ENCODE data around the gene PRICKLE3.
"Not testable (repeated sequence)": the region's sequence is repeated elsewhere in the genome, so short reads cannot be mapped to it uniquely, and the experiment has no call there.

PRICKLE3 gene

GRCh38 chrX:49155900-49156837, 30.0 kb downstream of the PRICKLE3 start:
- peak overlapping the region; percentile 93 for H3K27ac ChIP-seq (ENCODE audit: low read length)
- H3K9me3 ChIP-seq (ENCODE audit: control insufficient read depth in 2 of 2, low read length in 2 of 2): peaks cover 0 to 2% of the 10 kb centered on the region in 2 donors
- peaks cover 7% of the 10 kb centered on the region for H3K4me1 ChIP-seq (ENCODE audit: control insufficient read depth, insufficient read depth, low read length)
- peak overlapping the region; percentile 50 to 71 for H3K4me3 ChIP-seq (ENCODE audit: low read length in 2 of 2)
- peak overlapping the region; percentile 89 to 93 for H3K9ac ChIP-seq (ENCODE audit: low read length in 2 of 2)
- H3K27me3 ChIP-seq (ENCODE audit: control insufficient read depth in 1 of 2, insufficient read depth in 2 of 2, low read length in 2 of 2): peaks cover 0 to 5% of the 10 kb centered on the region in 2 donors
- no peaks in the 10 kb centered on the region for H3K36me3 ChIP-seq (ENCODE audit: control insufficient read depth in 2 of 2, insufficient read depth in 2 of 2, low read length in 2 of 2)

DNA sequence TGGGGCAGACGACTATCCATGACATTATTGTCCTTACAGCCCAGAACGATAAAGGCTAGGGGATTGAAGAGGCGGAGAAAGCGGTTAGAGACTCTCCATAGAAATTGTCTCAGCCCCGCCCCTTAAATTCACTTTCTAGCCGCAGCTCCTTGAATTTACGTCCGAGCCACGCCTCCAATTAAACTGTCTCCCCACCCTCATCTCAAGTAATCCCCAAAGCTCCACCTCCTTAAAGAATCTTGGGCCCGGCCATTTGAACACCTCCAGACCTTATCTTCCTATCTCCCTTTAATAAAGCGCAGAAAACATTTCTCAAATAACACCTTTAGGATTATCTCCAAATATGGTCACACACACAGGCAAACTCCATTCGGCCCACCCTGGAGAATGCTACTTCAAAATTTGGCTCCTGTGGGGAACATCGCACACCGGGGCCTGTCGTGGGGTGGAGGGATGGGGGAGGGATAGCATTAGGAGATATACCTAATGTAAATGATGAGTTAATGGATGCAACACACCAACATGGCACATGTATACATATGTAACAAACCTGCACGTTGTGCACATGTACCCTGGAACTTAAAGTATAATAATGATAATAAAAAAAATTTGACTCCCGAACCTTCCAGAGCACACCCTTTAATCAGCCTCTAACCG, 30.8 kb downstream of the PRICKLE3 start:
- peak overlapping the region; percentile 89 to 93 for H3K9ac ChIP-seq (ENCODE audit: low read length in 2 of 2)
- H3K9me3 ChIP-seq (ENCODE audit: control insufficient read depth in 2 of 2, low read length in 2 of 2): peaks cover 0 to 2% of the 10 kb centered on the region in 2 donors

GRCh38 chrX:49153467-49153866, 32.7 kb downstream of the PRICKLE3 start:
- no peaks in the 10 kb centered on the region for H3K36me3 ChIP-seq (ENCODE audit: control insufficient read depth in 2 of 2, insufficient read depth in 2 of 2, low read length in 2 of 2)
- H3K4me3 ChIP-seq (ENCODE audit: low read length in 2 of 2): no peak overlapping the region
- peaks cover 7% of the 10 kb centered on the region for H3K4me1 ChIP-seq (ENCODE audit: control insufficient read depth, insufficient read depth, low read length)
- H3K27me3 ChIP-seq (ENCODE audit: control insufficient read depth in 1 of 2, insufficient read depth in 2 of 2, low read length in 2 of 2): no peaks in the 10 kb centered on the region
- H3K9me3 ChIP-seq (ENCODE audit: control insufficient read depth in 2 of 2, low read length in 2 of 2): peaks cover 0 to 2% of the 10 kb centered on the region in 2 donors
- no peak overlapping the region for H3K27ac ChIP-seq (ENCODE audit: low read length)
- H3K9ac ChIP-seq (ENCODE audit: low read length in 2 of 2): no peak overlapping the region

More for the DNA sequence above, 30.8 kb downstream of the PRICKLE3 start:
- H3K27me3 ChIP-seq (ENCODE audit: control insufficient read depth in 1 of 2, insufficient read depth in 2 of 2, low read length in 2 of 2): peaks cover 0 to 5% of the 10 kb centered on the region in 2 donors
- H3K4me3 ChIP-seq (ENCODE audit: low read length in 2 of 2): peak overlapping the region; percentile 38 to 71
- H3K27ac ChIP-seq (ENCODE audit: low read length): peak overlapping the region; percentile 93
- H3K4me1 ChIP-seq (ENCODE audit: control insufficient read depth, insufficient read depth, low read length): peaks cover 7% of the 10 kb centered on the region
- no peaks in the 10 kb centered on the region for H3K36me3 ChIP-seq (ENCODE audit: control insufficient read depth in 2 of 2, insufficient read depth in 2 of 2, low read length in 2 of 2)

- H3K27me3 ChIP-seq (ENCODE audit: control insufficient read depth in 1 of 2, insufficient read depth in 2 of 2, low read length in 2 of 2); H3K9me3 ChIP-seq (ENCODE audit: control insufficient read depth in 2 of 2, low read length in 2 of 2); H3K4me3 ChIP-seq (ENCODE audit: low read length in 2 of 2); H3K9ac ChIP-seq (ENCODE audit: low read length in 2 of 2); H3K27ac ChIP-seq (ENCODE audit: low read length); H3K4me1 ChIP-seq (ENCODE audit: control insufficient read depth, insufficient read depth, low read length); H3K36me3 ChIP-seq (ENCODE audit: control insufficient read depth in 2 of 2, insufficient read depth in 2 of 2, low read length in 2 of 2): not testable (repeated sequence)
Observed at GRCh38 chrX:49149291-49149690, 36.9 kb downstream of the PRICKLE3 start.

DNA sequence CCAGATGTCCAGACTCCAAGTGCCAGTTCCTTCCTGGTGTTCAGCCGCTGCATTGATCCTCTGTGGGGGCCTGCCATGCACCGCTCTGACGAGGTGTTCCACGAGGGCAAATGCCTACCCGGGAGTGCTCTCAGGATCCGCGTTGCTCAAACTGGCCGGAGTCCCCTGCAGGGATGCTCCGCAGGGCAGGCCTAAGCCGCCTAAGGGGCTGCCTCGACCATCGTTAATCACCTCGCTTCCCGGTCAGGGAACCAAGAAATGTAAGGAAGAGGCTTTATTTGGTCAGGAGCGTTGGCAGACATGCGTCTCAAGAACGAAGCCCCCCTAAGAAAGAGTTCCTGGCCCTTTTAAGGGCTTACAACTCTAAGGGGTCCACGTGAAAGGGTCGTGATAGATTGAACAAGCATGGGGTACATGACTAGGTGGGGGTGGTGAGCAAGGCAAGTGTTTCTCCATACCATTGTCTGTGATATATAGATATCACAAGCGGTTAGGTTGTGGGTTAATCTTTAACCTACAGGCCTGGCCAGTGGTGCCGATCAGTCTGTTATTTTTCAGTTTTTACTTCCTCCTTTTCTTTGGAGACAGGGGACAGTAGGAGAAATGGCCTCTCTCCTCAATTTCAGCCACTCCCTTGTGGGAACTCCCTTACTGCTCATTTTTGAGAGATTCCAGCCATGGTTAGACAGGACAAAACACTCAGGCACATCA, 37.6 kb downstream of the PRICKLE3 start:
- not testable (repeated sequence) for H3K27ac ChIP-seq (ENCODE audit: low read length); H3K4me1 ChIP-seq (ENCODE audit: control insufficient read depth, insufficient read depth, low read length); H3K9me3 ChIP-seq (ENCODE audit: control insufficient read depth in 2 of 2, low read length in 2 of 2); H3K4me3 ChIP-seq (ENCODE audit: low read length in 2 of 2); H3K27me3 ChIP-seq (ENCODE audit: control insufficient read depth in 1 of 2, insufficient read depth in 2 of 2, low read length in 2 of 2); H3K9ac ChIP-seq (ENCODE audit: low read length in 2 of 2); H3K36me3 ChIP-seq (ENCODE audit: control insufficient read depth in 2 of 2, insufficient read depth in 2 of 2, low read length in 2 of 2)

GRCh38 chrX:49147936-49148335, 38.2 kb downstream of the PRICKLE3 start:
- H3K9me3 ChIP-seq (ENCODE audit: control insufficient read depth in 2 of 2, low read length in 2 of 2): no peaks in the 10 kb centered on the region
- no peaks in the 10 kb centered on the region for H3K36me3 ChIP-seq (ENCODE audit: control insufficient read depth in 2 of 2, insufficient read depth in 2 of 2, low read length in 2 of 2)
- no peak overlapping the region for H3K27ac ChIP-seq (ENCODE audit: low read length)
- no peaks in the 10 kb centered on the region for H3K4me1 ChIP-seq (ENCODE audit: control insufficient read depth, insufficient read depth, low read length)
- H3K9ac ChIP-seq (ENCODE audit: low read length in 2 of 2): no peak overlapping the region
- peaks cover 0 to 3% of the 10 kb centered on the region in 2 donors for H3K27me3 ChIP-seq (ENCODE audit: control insufficient read depth in 1 of 2, insufficient read depth in 2 of 2, low read length in 2 of 2)
- H3K4me3 ChIP-seq (ENCODE audit: low read length in 2 of 2): no peak overlapping the region

- no peak overlapping the region for H3K27ac ChIP-seq (ENCODE audit: low read length)
- H3K9me3 ChIP-seq (ENCODE audit: control insufficient read depth in 2 of 2, low read length in 2 of 2): no peaks in the 10 kb centered on the region
- H3K9ac ChIP-seq (ENCODE audit: low read length in 2 of 2): no peak overlapping the region
- H3K4me1 ChIP-seq (ENCODE audit: control insufficient read depth, insufficient read depth, low read length): no peaks in the 10 kb centered on the region
- no peaks in the 10 kb centered on the region for H3K36me3 ChIP-seq (ENCODE audit: control insufficient read depth in 2 of 2, insufficient read depth in 2 of 2, low read length in 2 of 2)
- peaks cover 0 to 3% of the 10 kb centered on the region in 2 donors for H3K27me3 ChIP-seq (ENCODE audit: control insufficient read depth in 1 of 2, insufficient read depth in 2 of 2, low read length in 2 of 2)
- H3K4me3 ChIP-seq (ENCODE audit: low read length in 2 of 2): no peak overlapping the region
Observed at GRCh38 chrX:49147282-49147681, 38.9 kb downstream of the PRICKLE3 start.

GRCh38 chrX:49143154-49143553, 43.0 kb downstream of the PRICKLE3 start:
- not testable (repeated sequence) for H3K36me3 ChIP-seq (ENCODE audit: control insufficient read depth in 2 of 2, insufficient read depth in 2 of 2, low read length in 2 of 2); H3K4me1 ChIP-seq (ENCODE audit: control insufficient read depth, insufficient read depth, low read length); H3K9ac ChIP-seq (ENCODE audit: low read length in 2 of 2); H3K4me3 ChIP-seq (ENCODE audit: low read length in 2 of 2); H3K27ac ChIP-seq (ENCODE audit: low read length); H3K27me3 ChIP-seq (ENCODE audit: control insufficient read depth in 1 of 2, insufficient read depth in 2 of 2, low read length in 2 of 2)
- peaks cover 0 to 13% of the 10 kb centered on the region in 2 donors for H3K9me3 ChIP-seq (ENCODE audit: control insufficient read depth in 2 of 2, low read length in 2 of 2)

- H3K9ac ChIP-seq (ENCODE audit: low read length in 2 of 2); H3K4me3 ChIP-seq (ENCODE audit: low read length in 2 of 2); H3K27ac ChIP-seq (ENCODE audit: low read length); H3K4me1 ChIP-seq (ENCODE audit: control insufficient read depth, insufficient read depth, low read length); H3K36me3 ChIP-seq (ENCODE audit: control insufficient read depth in 2 of 2, insufficient read depth in 2 of 2, low read length in 2 of 2); H3K27me3 ChIP-seq (ENCODE audit: control insufficient read depth in 1 of 2, insufficient read depth in 2 of 2, low read length in 2 of 2): not testable (repeated sequence)
- peaks cover 0 to 13% of the 10 kb centered on the region in 2 donors for H3K9me3 ChIP-seq (ENCODE audit: control insufficient read depth in 2 of 2, low read length in 2 of 2)
Observed at GRCh38 chrX:49142264-49142663, 43.9 kb downstream of the PRICKLE3 start.

GRCh38 chrX:49139713-49140112, 46.5 kb downstream of the PRICKLE3 start:
- Histone ChIP-seq H3K36me3 (ENCODE audit: control insufficient read depth in 2 of 2, insufficient read depth in 2 of 2, low read length in 2 of 2) (no peaks in the 10 kb centered on the region), H3K4me3 (ENCODE audit: low read length in 2 of 2) (no peak overlapping the region), H3K27me3 (ENCODE audit: control insufficient read depth in 1 of 2, insufficient read depth in 2 of 2, low read length in 2 of 2) (no peaks in the 10 kb centered on the region), H3K9ac (ENCODE audit: low read length in 2 of 2) (no peak overlapping the region), H3K27ac (ENCODE audit: low read length) (no peak overlapping the region), H3K9me3 (ENCODE audit: control insufficient read depth in 2 of 2, low read length in 2 of 2) (peaks cover 0 to 13% of the 10 kb centered on the region in 2 donors), H3K4me1 (ENCODE audit: control insufficient read depth, insufficient read depth, low read length) (no peaks in the 10 kb centered on the region)

Data from stomach smooth muscle (tissue), 2 donors.